Ureter (tissue), 1 donor: ENCODE measurements around the gene CCDC107. TPM values are rescaled to one million over a fixed set of nuclear protein-coding genes. Genes with fewer than 3 reads are reported as not detected.
A peak's percentile ranks its signal among the peaks of the same experiment; 100 is the strongest.

ENCODE experiments used
- DNase-seq: peaks from one replicate; pipeline ENCODE4 v3.0.0-alpha.2; 2020; ENCODE audit warnings: low spot score
- total RNA-seq: library from RNA; stranded (reverse); gene quantifications from one replicate; pipeline ENCODE4 v1.2.4, GENCODE V29; 2023
- donor health status: DM: yes; HTN: yes; CAD: no.

CCDC107 gene
- total RNA-seq, 1 donor from 2014 or later: 22.4 TPM

DNA sequence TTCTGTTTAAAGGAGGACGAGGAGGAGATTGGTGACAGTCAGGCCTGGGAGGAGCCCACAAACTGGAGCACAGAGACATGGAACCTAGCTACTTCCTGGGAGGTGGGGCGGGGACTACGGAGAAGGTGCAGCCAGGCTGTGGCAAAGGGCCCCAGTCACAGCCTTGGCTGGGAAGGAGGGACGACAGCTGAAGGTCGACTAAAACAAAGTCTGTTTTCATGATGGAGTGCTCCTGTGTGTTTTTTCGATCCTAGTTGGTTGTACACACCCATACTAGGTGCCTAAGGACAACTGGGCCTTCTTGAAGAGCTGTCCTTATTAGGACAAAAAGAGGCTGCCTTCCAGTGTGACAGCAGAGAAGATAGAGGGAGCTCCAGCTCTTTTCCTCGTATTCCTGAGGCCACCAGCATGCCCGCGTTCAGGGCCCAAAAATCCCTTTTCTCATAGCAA, 2.9 kb downstream of the CCDC107 start:
- no peak for DNase-seq

DNA sequence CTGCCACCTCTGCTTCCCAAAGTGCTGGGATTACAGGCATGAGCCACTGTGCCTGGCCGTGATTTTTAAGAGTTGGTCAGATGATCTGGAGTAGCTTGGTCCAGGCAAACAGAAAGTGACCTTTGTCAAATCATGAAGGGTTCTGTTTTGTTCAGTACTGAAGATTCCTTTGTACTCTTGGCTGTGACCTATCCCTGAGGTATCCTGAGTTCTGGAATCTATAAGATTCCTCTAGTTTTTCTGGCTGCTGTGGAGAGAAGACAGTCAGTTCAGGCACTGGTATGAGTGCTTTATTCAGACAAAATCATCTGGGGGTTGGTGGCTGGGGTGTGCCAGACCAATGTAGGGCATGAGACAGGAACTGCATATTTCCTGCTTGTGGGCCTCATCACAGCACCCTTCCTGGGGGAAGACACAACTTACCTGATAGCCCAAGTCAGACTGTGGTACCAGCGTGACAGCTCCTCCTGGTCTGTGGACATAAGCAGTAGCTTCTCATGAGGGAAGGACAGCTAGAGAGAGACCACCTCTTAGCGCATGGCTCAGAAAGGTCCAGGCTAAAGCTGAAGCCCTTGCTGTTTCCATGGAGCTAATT, 3.8 kb downstream of the CCDC107 start:
- no peak for DNase-seq

GRCh38 chr9:35662437-35662836, 4.3 kb downstream of the CCDC107 start:
- no peak for DNase-seq

GRCh38 chr9:35664531-35665470, 6.7 kb downstream of the CCDC107 start, which contains the start of gene ARHGEF39:
Gene ARHGEF39, minus strand, starts transcription at chr9:35665195. Its CDS starts 26 bp downstream, at chr9:35665169.
- DNase-seq: peak; percentile 77

DNA sequence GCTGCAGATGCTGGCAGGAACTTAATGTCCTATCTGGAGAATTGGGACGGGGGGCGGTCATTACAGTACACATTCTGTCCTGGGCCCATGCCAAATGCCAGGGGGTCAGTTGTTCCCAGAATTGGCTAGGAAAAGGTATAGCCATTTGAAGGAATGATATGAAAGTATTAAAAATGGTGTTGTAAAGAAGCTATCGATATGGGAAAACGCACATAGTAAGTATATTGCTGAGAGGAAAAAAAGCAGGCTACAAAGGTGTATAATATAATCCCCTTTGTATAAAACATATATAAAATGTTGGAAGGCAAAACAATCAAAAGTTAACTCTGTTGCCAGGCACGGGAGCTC, 7.4 kb downstream of the CCDC107 start:
- DNase-seq: no peak

- no peak for DNase-seq
These were observed 8.0 kb downstream of the CCDC107 start for GRCh38 chr9:35666045-35666444.

DNA sequence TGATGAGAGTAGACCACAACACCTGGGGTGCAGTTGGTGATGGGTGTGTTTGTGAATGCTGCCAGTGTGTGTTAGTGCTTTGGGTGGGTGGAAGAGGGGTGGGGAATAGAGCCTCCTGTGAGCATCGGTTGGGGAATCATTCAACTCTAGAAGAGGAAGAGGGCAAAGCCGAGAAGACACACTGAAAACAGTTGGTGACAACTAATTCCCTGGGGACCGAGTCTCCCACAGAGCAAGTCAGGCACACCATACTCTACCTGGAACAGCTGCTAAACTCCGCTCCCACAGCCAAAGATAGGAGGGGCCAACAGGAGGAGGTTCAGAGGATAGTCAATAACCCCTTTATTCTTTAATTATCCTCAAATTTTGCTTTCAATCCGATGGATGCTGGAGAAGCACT, 8.5 kb downstream of the CCDC107 start:
- DNase-seq: no peak

GRCh38 chr9:35667939-35668338, 9.8 kb downstream of the CCDC107 start:
- DNase-seq: no peak

- no peak for DNase-seq
These were observed 11.4 kb downstream of the CCDC107 start for GRCh38 chr9:35669331-35670145.

- no peak for DNase-seq
These were observed 15.3 kb downstream of the CCDC107 start, which contains the start of gene CA9 for GRCh38 chr9:35673132-35674024. Gene CA9, plus strand, starts transcription at chr9:35673928. Its CDS starts 32 bp downstream, at chr9:35673960.

- no peak for DNase-seq
These were observed 15.9 kb downstream of the CCDC107 start for GRCh38 chr9:35674025-35674361.

DNA sequence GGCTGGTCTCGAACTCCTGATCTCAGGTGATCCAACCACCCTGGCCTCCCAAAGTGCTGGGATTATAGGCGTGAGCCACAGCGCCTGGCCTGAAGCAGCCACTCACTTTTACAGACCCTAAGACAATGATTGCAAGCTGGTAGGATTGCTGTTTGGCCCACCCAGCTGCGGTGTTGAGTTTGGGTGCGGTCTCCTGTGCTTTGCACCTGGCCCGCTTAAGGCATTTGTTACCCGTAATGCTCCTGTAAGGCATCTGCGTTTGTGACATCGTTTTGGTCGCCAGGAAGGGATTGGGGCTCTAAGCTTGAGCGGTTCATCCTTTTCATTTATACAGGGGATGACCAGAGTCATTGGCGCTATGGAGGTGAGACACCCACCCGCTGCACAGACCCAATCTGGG, 17.1 kb downstream of the CCDC107 start:
- DNase-seq: no peak

DNA sequence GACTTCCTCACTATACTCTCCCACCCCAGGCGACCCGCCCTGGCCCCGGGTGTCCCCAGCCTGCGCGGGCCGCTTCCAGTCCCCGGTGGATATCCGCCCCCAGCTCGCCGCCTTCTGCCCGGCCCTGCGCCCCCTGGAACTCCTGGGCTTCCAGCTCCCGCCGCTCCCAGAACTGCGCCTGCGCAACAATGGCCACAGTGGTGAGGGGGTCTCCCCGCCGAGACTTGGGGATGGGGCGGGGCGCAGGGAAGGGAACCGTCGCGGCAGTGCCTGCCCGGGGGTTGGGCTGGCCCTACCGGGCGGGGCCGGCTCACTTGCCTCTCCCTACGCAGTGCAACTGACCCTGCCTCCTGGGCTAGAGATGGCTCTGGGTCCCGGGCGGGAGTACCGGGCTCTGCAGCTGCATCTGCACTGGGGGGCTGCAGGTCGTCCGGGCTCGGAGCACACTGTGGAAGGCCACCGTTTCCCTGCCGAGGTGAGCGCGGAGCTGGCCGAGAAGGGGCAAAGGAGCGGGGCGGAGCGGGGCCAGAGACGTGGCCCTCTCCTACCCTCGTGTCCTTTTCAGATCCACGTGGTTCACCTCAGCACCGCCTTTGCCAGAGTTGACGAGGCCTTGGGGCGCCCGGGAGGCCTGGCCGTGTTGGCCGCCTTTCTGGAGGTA, 17.8 kb downstream of the CCDC107 start:
- DNase-seq: no peak

- DNase-seq: no peak
These were observed 21.0 kb downstream of the CCDC107 start for GRCh38 chr9:35679091-35679490.

- no peak for DNase-seq
These were observed 21.8 kb downstream of the CCDC107 start for GRCh38 chr9:35679766-35680330.

DNA sequence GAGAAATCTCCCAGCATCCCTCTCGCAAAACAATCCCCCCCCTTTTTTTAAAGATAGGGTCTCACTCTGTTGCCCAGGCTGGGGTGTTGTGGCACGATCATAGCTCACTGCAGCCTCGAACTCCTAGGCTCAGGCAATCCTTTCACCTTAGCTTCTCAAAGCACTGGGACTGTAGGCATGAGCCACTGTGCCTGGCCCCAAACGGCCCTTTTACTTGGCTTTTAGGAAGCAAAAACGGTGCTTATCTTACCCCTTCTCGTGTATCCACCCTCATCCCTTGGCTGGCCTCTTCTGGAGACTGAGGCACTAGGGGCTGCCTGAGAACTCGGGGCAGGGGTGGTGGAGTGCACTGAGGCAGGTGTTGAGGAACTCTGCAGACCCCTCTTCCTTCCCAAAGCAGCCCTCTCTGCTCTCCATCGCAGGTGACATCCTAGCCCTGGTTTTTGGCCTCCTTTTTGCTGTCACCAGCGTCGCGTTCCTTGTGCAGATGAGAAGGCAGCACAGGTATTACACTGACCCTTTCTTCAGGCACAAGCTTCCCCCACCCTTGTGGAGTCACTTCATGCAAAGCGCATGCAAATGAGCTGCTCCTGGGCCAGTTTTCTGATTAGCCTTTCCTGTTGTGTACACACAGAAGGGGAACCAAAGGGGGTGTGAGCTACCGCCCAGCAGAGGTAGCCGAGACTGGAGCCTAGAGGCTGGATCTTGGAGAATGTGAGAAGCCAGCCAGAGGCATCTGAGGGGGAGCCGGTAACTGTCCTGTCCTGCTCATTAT, 22.4 kb downstream of the CCDC107 start:
- DNase-seq: no peak

DNA sequence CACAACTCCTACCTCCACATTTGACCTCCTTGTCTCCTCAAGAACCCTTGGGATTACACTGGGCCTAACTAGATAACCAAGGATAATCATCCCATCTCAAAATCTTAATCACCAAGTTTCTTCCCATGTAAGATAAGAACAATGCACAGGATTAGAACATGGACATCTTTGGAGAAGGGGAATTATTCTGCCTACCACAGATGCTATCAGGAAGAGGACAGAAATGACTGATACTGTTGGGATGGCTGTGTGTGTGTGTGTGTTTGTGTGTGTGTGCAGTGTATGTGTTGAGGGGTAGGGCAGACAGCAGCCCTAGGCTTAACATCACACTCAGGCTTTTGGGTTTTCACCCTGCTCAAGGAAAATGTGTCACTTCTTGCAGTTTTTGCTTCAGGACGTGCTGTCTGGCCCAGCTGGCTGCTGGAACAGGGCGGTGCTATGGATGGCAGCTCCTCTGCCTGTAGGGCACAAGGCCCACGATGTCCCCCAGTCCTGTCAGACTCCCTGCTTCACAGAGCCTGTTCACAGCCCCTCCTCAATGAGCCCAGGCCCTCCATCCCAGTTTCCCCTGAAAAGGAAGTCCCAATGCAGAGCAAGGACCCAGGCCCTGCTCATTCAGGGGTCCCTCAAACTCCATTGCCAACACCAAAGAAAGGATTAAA, 23.4 kb downstream of the CCDC107 start:
- no peak for DNase-seq

DNA sequence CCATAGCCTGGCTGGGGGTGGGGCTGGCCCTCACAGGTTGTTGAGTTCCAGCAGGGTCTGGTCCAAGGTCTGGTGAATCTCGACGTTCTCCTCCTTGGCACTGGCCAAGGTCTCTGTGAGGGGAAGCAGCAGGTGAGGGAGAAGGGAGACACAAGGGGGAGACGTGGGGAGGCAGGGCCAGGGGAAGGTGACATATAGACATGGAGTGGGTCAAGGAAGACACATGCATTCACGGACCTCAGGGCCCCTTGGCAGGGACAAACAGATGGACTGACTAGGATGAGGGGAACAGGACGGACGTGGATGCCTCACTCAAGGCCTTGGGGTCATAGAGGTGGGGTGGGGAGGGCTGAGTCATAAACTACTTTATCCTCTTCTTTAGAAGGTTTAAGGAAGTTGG, 24.0 kb downstream of the CCDC107 start:
- no peak for DNase-seq
